Loucy (cell line): ENCODE results near the gene GNAI3.
A peak's percentile ranks its signal among the peaks of the same experiment; 100 is the strongest.

Experiments
- H2AFZ ChIP-seq: fragments of 200-600 bp; sonication (generic); 2 replicates; pipeline ENCODE4 v1.6.0; 2016; ENCODE audit warnings: antibody characterized with exemption, mild to moderate bottlenecking, low read length, moderate library complexity
- H3F3A ChIP-seq: fragments of 200-600 bp; 2 replicates; pipeline ENCODE4 v1.6.0; 2016; ENCODE audit warnings: antibody characterized with exemption, low read depth, mild to moderate bottlenecking
- H3K27me3 ChIP-seq: fragments of 200-600 bp; sonication (generic); 2 replicates; pipeline ENCODE4 v1.6.1; 2014; ENCODE audit warnings: low read length, mild to moderate bottlenecking; ENCODE audit not compliant: insufficient read depth, poor library complexity, severe bottlenecking
- H3K36me3 ChIP-seq: fragments of 200-600 bp; sonication (generic); 2 replicates; pipeline ENCODE4 v1.6.1; 2016; ENCODE audit warnings: low read length; ENCODE audit not compliant: insufficient read depth
- H3K4me1 ChIP-seq: fragments of 200-600 bp; sonication (generic); 2 replicates; pipeline ENCODE4 v1.5.1; 2014; ENCODE audit warnings: low read length, mild to moderate bottlenecking; ENCODE audit not compliant: insufficient read depth, poor library complexity, severe bottlenecking
- H3K4me2 ChIP-seq: fragments of 200-600 bp; sonication (generic); 2 replicates; pipeline ENCODE4 v1.6.0; 2014; ENCODE audit warnings: antibody characterized with exemption, low read length, low read depth, mild to moderate bottlenecking; ENCODE audit not compliant: poor library complexity, severe bottlenecking
- H3K4me3 ChIP-seq: fragments of 200-600 bp; sonication (generic); 2 replicates; pipeline ENCODE4 v1.5.1; 2014; ENCODE audit warnings: low read length, mild to moderate bottlenecking, mixed read lengths; ENCODE audit not compliant: poor library complexity, severe bottlenecking
- H3K79me2 ChIP-seq: fragments of 200-600 bp; sonication (generic); 2 replicates; pipeline ENCODE4 v1.6.1; 2014; ENCODE audit warnings: low read length; ENCODE audit not compliant: insufficient read depth
- H3K9ac ChIP-seq: fragments of 200-600 bp; sonication (generic); 2 replicates; pipeline ENCODE4 v1.6.0; 2014; ENCODE audit warnings: mild to moderate bottlenecking, low read depth, low read length, moderate library complexity; ENCODE audit not compliant: poor library complexity, severe bottlenecking
- H3K9me2 ChIP-seq: fragments of 200-600 bp; sonication (generic); replicated peaks from 2 replicates; pipeline ENCODE4 v1.6.1; 2016; ENCODE audit warnings: low read depth, low read length, mixed read lengths
- H3K9me3 ChIP-seq: fragments of 200-600 bp; sonication (generic); 2 replicates; pipeline ENCODE4 v1.6.1; 2014; ENCODE audit warnings: mild to moderate bottlenecking, antibody characterized with exemption, low read length, low read depth; ENCODE audit not compliant: insufficient read depth
- H4K20me1 ChIP-seq: fragments of 200-600 bp; sonication (generic); 2 replicates; pipeline ENCODE4 v1.6.0; 2014; ENCODE audit warnings: antibody characterized with exemption, low read length, mild to moderate bottlenecking; ENCODE audit not compliant: insufficient read depth, poor library complexity, severe bottlenecking
- CTCF ChIP-seq: fragments of 200-600 bp; sonication (generic); conservative IDR thresholded peaks from 2 replicates; pipeline ENCODE4 v1.5.1; 2014; ENCODE audit warnings: mild to moderate bottlenecking, antibody characterized with exemption, low read length
- EZH2phosphoT487 ChIP-seq: fragments of 200-600 bp; IDR thresholded peaks from 2 replicates; pipeline ENCODE4 v1.6.1; 2018; ENCODE audit warnings: antibody characterized with exemption, mild to moderate bottlenecking, moderate library complexity, borderline replicate concordance

GNAI3 gene

GRCh38 chr1:109655615-109656519, 107.5 kb downstream of the GNAI3 start, which contains the start of gene GSTM4:
Gene GSTM4 (plus strand): TSS chr1:109656099. CDS start chr1:109656390, 291 bp downstream.
- Histone ChIP-seq H3K27me3 (no peaks in the 10 kb centered on the region), H3K36me3 (no peaks in the 10 kb centered on the region), H3K4me1 (peaks cover under 1% of the 10 kb centered on the region), H3K9ac (peak within 1 kb of the TSS; percentile 76), H2AFZ (peak within 1 kb of the TSS; percentile 89), H3F3A (no peaks in the 10 kb centered on the region), H3K79me2 (no peaks in the 10 kb centered on the region), H3K4me3 (peak within 1 kb of the TSS; percentile 84), H4K20me1 (no peaks in the 10 kb centered on the region), H3K9me2 (no peaks in the 10 kb centered on the region), H3K9me3 (no peaks in the 10 kb centered on the region), H3K4me2 (peak within 1 kb of the TSS; percentile 77)
- TF ChIP-seq EZH2phosphoT487 (no peak), CTCF (no peak)

GRCh38 chr1:109657395-109657794, 109.0 kb downstream of the GNAI3 start:
- Histone ChIP-seq H4K20me1 (no peaks in the 10 kb centered on the region), H3K27me3 (no peaks in the 10 kb centered on the region), H3K36me3 (no peaks in the 10 kb centered on the region), H3K4me1 (peaks cover 15% of the 10 kb centered on the region), H3K4me3 (no peak overlapping the region), H2AFZ (no peak overlapping the region), H3K79me2 (no peaks in the 10 kb centered on the region), H3K4me2 (peak overlapping the region; percentile 77), H3K9ac (no peak overlapping the region), H3F3A (no peaks in the 10 kb centered on the region), H3K9me2 (no peaks in the 10 kb centered on the region), H3K9me3 (no peaks in the 10 kb centered on the region)
- TF ChIP-seq CTCF (no peak), EZH2phosphoT487 (no peak)

GRCh38 chr1:109657970-109658369, 109.6 kb downstream of the GNAI3 start:
- no peak overlapping the region for H2AFZ ChIP-seq
- no peaks in the 10 kb centered on the region for H3K9me2 ChIP-seq
- TF ChIP-seq EZH2phosphoT487 = no peak
- H3K36me3 ChIP-seq = no peaks in the 10 kb centered on the region
- no peak overlapping the region for H3K9ac ChIP-seq
- H3K4me1 ChIP-seq = peaks cover 15% of the 10 kb centered on the region
- H4K20me1 ChIP-seq = no peaks in the 10 kb centered on the region
- H3F3A ChIP-seq = no peaks in the 10 kb centered on the region
- no peaks in the 10 kb centered on the region for H3K27me3 ChIP-seq
- H3K9me3 ChIP-seq = no peaks in the 10 kb centered on the region
- no peaks in the 10 kb centered on the region for H3K79me2 ChIP-seq
- no peak overlapping the region for H3K4me2 ChIP-seq
- no peak overlapping the region for H3K4me3 ChIP-seq
